Activated CD8-positive, alpha-beta memory T cell treated with anti-CD3 and anti-CD28 coated beads for 48 hours (primary cell): ENCODE measurements around the gene TRIP11.

Source experiments
- DNase-seq, 3 experiments: peaks; one replicate each; pipeline ENCODE4 v3.0.0-alpha.2; 2020; ENCODE audit warnings: low read depth in 2 of 3, low spot score in 2 of 3

The TRIP11 gene

GRCh38 chr14:91920526-91920925 is 119.3 kb downstream of the TRIP11 start:
- no peak for DNase-seq

GRCh38 chr14:91919814-91920213 is 120.0 kb downstream of the TRIP11 start:
- DNase-seq: no peak

GRCh38 chr14:91918186-91918883 is 121.5 kb downstream of the TRIP11 start:
- no peak for DNase-seq
